GM18868 (cell line): ENCODE data around the gene SPTBN1.
"Not testable (repeated sequence)": the region's sequence is repeated elsewhere in the genome, so short reads cannot be mapped to it uniquely, and the experiment has no call there.

Experiments
- ATAC-seq: cut with Tn5 transposase; IDR thresholded peaks from one replicate; pipeline ENCODE4 v1.9.1; 2021; ENCODE audit warnings: mild to moderate bottlenecking, moderate library complexity; ENCODE audit not compliant: unreplicated experiment

The SPTBN1 gene

GRCh38 chr2:54499661-54500060 is 43.5 kb downstream of the SPTBN1 start:
- ATAC-seq: no peak

DNA sequence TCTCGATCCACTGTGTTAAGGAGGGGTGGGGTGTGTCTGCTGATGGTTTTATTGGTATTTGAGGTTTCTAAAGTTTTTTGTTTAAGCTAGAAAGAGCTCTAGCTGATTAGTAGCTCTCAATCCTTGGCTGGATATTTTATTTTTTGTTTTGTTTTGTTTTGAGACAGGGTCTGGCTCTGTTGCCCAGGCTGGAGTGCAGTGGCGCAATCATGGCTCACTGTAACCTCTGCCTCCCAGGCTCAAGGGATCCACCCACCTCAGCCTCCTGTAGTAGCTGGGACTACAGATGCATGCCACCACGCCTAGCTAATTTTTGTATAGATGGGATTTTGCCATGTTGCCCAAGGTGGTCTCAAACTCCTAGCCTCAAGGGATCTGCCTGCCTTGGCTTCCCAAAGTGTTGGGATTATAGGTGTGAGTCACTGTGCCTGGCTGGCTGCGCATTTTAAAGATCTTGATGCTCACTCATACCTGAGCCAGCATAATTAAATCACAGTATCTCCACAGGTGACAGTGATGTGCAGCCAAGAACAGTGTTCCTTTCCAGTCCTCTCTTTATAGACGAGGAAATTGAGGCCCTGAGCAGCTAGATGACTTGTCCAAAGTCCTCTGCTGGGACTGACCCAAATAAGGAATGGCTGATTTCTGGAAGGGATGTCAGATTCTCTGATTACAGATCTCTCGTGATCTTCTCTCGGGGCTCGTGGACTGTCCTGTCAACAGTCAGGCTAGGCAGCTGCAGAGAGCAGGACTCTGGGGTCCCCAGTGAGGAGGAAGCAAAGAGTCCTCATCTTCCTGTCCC is 44.5 kb downstream of the SPTBN1 start:
- ATAC-seq: no peak

DNA sequence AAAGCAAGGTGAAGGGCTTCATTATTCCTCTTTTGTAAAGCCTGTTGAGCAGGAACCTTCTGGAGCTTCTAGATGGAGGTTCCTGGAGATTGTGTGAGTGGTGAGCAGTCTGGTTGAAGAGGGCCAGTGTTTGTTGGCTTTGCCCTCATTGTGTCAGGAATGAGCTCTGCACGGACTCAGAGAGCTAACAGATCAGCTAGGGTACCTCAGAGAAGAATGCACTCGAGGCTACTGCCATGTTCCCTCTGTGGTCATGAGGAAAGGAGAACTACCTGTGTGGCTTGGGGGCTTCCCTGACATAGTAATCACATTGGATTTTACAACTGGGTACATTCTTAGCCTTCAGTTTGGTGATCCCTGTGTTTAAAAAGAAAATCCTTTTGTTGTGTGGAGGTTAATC is 46.6 kb downstream of the SPTBN1 start:
- peak; percentile 26 for ATAC-seq

GRCh38 chr2:54503192-54503591 is 47.1 kb downstream of the SPTBN1 start:
- ATAC-seq: peak; percentile 79

- ATAC-seq: no peak
These were observed 47.7 kb downstream of the SPTBN1 start for GRCh38 chr2:54503828-54504227.

- no peak for ATAC-seq
These were observed 48.7 kb downstream of the SPTBN1 start for GRCh38 chr2:54504866-54505265.

GRCh38 chr2:54508541-54508940 is 52.4 kb downstream of the SPTBN1 start:
- ATAC-seq: no peak

GRCh38 chr2:54509043-54509442 is 52.9 kb downstream of the SPTBN1 start:
- not testable (repeated sequence) for ATAC-seq

DNA sequence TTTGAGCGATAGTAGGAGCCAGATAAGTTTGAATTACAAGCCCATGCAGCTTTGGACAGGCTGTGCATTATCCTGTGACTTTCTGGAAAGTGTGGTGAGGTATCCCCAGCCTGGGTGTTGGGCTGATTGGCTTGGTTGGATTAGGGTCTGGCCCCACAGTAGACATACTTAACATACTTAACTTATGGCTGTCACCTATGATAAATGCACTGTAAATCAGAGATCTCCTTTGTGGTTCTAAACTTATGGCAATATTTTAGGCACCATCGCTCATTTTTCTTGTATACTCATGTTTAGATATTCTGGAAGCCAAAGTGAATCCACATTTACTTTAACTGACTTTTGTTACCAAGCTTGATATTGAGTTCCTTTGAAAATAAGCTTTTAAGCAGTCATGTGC is 54.8 kb downstream of the SPTBN1 start:
- no peak for ATAC-seq

DNA sequence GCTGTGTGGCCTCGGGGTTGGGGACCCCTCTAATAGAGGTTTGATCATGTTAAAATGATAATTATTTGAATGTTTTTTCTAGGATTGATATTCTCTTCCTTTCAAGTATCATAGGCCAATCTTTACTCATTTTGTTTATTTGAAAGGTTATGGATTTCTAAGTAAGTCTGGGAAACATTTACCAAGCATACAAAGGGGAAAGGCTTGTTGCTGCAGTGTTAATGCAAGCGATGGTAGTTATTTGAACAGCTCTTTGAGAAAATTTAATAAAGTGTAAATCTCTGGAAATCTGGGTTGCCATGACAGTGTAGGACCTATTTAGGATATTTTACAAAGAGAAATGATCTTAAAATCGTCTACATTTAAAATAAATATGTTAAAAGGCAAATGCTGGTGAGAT is 56.1 kb downstream of the SPTBN1 start:
- no peak for ATAC-seq

- peak; percentile 79 for ATAC-seq
These were observed 56.7 kb downstream of the SPTBN1 start for GRCh38 chr2:54512663-54513362.

DNA sequence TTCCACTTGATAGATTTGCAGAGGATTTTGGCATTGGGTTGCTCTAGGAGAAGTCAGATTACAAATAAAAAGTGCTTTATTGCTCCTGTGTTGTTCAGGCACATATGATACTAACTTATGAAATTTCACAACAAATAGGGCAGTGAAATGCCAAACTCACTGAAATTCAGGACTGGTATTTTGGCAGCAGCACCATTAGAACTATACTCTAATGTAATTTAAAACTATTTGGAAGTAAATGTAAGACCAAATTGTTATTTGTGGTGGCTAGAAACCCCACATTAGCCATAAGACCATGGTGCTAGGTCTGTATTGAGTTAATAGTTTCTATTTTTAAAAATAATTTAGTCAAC is 57.2 kb downstream of the SPTBN1 start:
- ATAC-seq: no peak

DNA sequence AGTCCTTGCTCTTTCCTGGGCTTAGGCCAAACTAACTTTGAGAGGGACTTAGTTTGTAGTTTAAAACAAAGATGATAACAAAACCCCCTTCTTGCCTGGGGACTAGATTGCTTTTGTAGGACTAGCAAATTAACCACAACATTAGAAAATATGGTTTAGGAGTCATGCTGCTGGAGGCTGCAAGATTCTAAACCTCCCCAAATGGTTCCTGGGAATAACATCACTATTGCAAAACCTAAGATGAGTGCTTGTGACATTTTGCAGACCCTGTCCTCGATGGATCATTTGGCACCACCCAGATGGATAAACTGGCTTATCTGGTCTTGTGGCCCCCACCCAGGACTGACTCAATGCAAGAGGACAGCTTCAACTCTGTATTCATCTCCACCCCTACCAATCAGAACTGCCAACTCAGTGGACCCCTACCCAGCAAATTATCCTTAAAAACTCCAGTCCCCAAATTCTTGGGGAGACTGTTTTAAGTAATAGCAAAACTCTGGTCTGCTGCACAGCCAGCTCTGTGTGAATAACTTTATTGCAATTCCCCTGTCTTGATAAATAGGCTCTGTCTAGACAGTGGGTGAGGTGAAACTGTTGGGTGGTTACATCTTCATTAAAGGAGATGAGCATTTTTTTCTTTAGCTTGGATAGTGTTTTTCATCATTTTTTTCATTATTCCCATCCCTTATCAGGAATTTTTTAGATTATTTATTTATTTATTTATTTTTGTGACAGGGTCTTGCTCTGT is 58.9 kb downstream of the SPTBN1 start:
- no peak for ATAC-seq

DNA sequence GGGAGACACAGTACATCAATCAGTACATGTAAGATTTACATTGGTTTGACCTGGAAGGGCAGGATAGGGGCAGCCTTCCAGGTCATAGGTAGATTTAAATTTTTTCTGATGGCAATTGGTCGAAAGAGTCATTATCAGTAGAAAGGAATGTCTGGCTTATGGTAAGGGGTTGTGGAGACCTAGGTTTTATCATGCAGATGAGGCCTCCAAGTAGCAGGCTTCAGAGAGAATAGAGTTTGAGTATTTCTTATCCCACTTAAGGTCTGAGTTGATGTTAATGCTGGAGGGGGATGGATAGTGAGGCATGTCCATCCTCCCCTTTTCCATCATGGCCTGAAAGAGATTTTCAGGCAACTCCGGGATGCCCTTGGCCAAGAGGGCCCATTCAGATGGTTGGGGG is 60.7 kb downstream of the SPTBN1 start:
- ATAC-seq: no peak

DNA sequence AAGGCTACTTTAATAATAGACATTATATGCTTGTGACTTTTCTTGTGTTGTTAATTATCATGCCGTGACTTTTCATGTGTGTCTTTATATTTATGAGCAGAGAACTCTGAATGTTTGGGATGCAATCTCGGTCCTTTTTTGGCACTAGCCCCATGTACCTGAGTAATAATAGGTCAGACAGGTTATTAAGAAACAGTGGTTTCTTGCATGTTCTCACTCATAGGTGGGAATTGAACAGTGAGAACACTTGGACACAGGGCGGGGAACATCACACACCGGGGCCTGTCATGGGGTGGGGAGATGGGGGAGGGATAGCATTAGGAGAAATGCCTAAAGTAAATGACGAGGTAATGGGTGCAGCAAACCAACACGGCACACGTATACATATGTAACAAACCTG is 61.9 kb downstream of the SPTBN1 start:
- ATAC-seq: not testable (repeated sequence)

GRCh38 chr2:54518430-54518829 is 62.3 kb downstream of the SPTBN1 start:
- no peak for ATAC-seq

- ATAC-seq: no peak
These were observed 63.8 kb downstream of the SPTBN1 start for GRCh38 chr2:54519841-54520459.

- no peak for ATAC-seq
These were observed 64.6 kb downstream of the SPTBN1 start for GRCh38 chr2:54520687-54521086.

DNA sequence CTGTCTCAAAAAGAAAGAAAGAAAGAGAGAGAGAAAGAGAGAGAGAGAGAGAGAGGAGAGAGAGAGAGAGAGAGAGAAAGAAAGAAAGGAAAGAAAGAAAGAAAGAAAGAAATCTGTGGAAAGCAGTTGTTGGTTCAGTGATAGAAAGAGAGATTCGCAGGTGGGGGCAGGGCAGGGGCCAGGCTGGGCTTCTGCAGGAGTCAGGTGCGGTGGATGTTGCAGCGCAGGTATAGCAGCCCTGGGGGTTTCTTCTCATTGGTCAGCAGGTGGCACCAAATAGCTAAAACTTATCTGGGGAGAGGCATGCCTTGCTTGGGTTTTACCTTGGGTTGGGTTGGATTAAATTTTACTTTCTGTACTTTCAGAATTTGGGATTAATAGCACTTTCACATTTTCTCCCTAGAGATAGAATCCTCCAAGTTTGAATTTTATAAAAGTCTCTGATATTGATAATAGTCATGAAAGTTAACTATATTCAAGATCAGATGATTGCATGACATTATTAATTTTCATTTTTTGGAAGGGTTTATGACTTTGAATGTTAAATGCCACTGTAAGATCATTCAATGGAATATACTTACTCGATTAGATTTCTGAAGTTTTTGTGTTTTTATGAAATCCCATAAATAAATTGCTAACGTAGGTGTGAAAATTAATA is 66.6 kb downstream of the SPTBN1 start:
- ATAC-seq: peak; percentile 69

DNA sequence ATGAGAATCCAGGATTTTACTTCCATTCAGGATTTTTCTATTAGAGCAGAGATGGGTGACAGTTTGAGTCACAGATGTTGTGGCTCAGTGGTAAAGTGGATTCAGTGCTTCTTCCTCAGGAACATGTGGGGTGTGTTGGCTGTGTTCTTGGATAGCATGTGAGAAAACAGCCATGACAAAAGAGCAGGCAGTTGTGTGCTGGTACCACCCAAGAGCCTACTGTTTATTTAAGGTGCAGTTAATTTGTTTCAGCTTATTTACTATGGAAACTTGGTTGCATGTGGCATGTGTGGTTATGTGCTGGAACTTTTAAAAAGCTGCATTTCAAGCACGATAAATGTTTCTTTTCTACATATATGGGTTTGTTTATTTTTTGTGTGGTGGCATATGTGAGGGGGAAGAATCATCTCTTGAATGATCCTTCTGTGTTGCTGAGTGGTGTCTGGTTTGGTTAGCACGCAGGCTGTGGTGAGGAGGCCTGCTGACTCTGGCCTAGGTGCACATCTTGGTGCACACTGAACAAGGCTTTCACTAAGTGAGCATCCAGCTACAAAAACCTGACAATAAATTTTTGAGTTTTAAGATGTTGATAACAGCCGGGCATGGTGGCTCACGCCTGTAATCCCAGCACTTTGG is 67.3 kb downstream of the SPTBN1 start:
- peak; percentile 41 for ATAC-seq
